GM12878 (cell line): Measurements from ENCODE around the gene SAMD4A. TPM values are rescaled to one million over a fixed set of nuclear protein-coding genes. Genes with fewer than 3 reads are reported as not detected.

ENCODE experiments used
- ATAC-seq: fragments of 200-7000 bp; cut with Tn5 transposase; 3 replicates; pipeline ENCODE4 v1.9.1; 2020; ENCODE audit warnings: mild to moderate bottlenecking, moderate library complexity
- BruUV-seq: library from RNA; stranded (reverse); fragments of 400-500 nt; replicated peaks from 2 replicates; lab custom pipeline; 2021; lab: Mats Ljungman, UMichigan
- CTCF ChIA-PET: fragments of 300-600 bp; sonication (Branson Sonifier 250); formaldehyde crosslinking; extraction: SDS; loops from one replicate; lab custom pipeline; 2021; ENCODE audit warnings: inconsistent platforms; lab: Yijun Ruan, JAX
- POLR2A ChIA-PET: fragments of 350-600 bp; formaldehyde crosslinking; extraction: SDS; loops from one replicate; lab custom pipeline; 2021; ENCODE audit warnings: inconsistent platforms; lab: Charles Lee
- RAD21 ChIA-PET: fragments of 300-600 bp; sonication (Branson Sonifier 250); formaldehyde crosslinking; loops from one replicate; lab custom pipeline; 2023; ENCODE audit warnings: antibody characterized with exemption; ENCODE audit not compliant: unreplicated experiment; lab: Charles Lee
- SMC1A ChIA-PET: fragments of 300-600 bp; sonication (Branson Sonifier 250); formaldehyde crosslinking; loops from one replicate; lab custom pipeline; 2023; ENCODE audit not compliant: unreplicated experiment, uncharacterized antibody; lab: Charles Lee
- DNase-seq: peaks from one replicate; pipeline ENCODE4 v3.0.0-alpha.2; 2011; ENCODE audit warnings: low read depth, low spot score
- FAIRE-seq: peaks from 3 replicates; lab custom pipeline; 2011; peaks lifted over from hg19 to GRCh38; lab: Jason Lieb, UNC
- H2AFZ ChIP-seq: 2 replicates; pipeline ENCODE4 v1.6.0; 2011; ENCODE audit warnings: low read depth, low read length, control low read depth; ENCODE audit not compliant: control insufficient read depth
- H3K27ac ChIP-seq: 2 replicates; pipeline ENCODE4 v1.5.1; 2011; ENCODE audit warnings: control low read depth; ENCODE audit not compliant: control insufficient read depth, insufficient read depth
- H3K27me3 ChIP-seq, 2 experiments: replicated peaks in 1 of 2; 2 replicates each; pipeline versions ENCODE4 v1.6.0 to v1.6.1; 2011; ENCODE audit warnings: low read length in 1 of 2; ENCODE audit not compliant: control insufficient read depth in 2 of 2, insufficient read depth in 2 of 2
- H3K36me3 ChIP-seq, 2 experiments: 2 replicates each; pipeline ENCODE4 v1.5.1; 2011; ENCODE audit warnings: low read length in 1 of 2; ENCODE audit not compliant: control insufficient read depth in 2 of 2, insufficient read depth in 2 of 2
- H3K4me1 ChIP-seq: 2 replicates; pipeline ENCODE4 v1.6.1; 2011; ENCODE audit warnings: mild to moderate bottlenecking, low read length, moderate library complexity, mixed read lengths; ENCODE audit not compliant: control insufficient read depth, insufficient read depth
- H3K4me2 ChIP-seq: 2 replicates; pipeline ENCODE4 v1.6.0; 2011; ENCODE audit warnings: control low read depth; ENCODE audit not compliant: control insufficient read depth, insufficient read depth
- H3K4me3 ChIP-seq: fragments of 200-600 bp; sonication (generic); 2 replicates; pipeline ENCODE4 v1.5.1; 2016
- H3K79me2 ChIP-seq: 2 replicates; pipeline ENCODE4 v1.6.0; 2011; ENCODE audit warnings: low read length; ENCODE audit not compliant: control insufficient read depth, insufficient read depth
- H3K9ac ChIP-seq: 2 replicates; pipeline ENCODE4 v1.8.0; 2011; ENCODE audit warnings: low read length, control low read depth, mixed read lengths; ENCODE audit not compliant: control insufficient read depth, insufficient read depth
- H3K9me3 ChIP-seq: replicated peaks from 3 replicates; pipeline ENCODE4 v1.5.1; 2011; ENCODE audit warnings: mild to moderate bottlenecking, low read length; ENCODE audit not compliant: control insufficient read depth, insufficient read depth
- H4K20me1 ChIP-seq: 2 replicates; pipeline ENCODE4 v1.6.0; 2011; ENCODE audit not compliant: control insufficient read depth, insufficient read depth
- NFXL1 ChIP-seq: fragments of 450-650 bp; IDR thresholded peaks from 2 replicates; pipeline ENCODE4 v1.6.1; 2017; ENCODE audit warnings: antibody characterized with exemption, mild to moderate bottlenecking, borderline replicate concordance
- NRF1 ChIP-seq: conservative IDR thresholded peaks from 2 replicates; pipeline ENCODE4 v1.6.1; 2011; ENCODE audit warnings: mild to moderate bottlenecking, low read depth, low read length, improper control_type of control experiment
- POLR2AphosphoS2 ChIP-seq: IDR thresholded peaks from 2 replicates; pipeline ENCODE4 v1.6.1; 2011; ENCODE audit warnings: low read depth, mild to moderate bottlenecking, low read length, improper control_type of control experiment, moderate library complexity
- POLR2AphosphoS5 ChIP-seq: IDR thresholded peaks from 2 replicates; pipeline ENCODE4 v1.6.1; 2011; ENCODE audit warnings: mild to moderate bottlenecking, low read length, inconsistent platforms
- RELA ChIP-seq: fragments of 450-650 bp; IDR thresholded peaks from 2 replicates; pipeline ENCODE4 v1.8.0; 2014; ENCODE audit warnings: borderline replicate concordance; ENCODE audit not compliant: partially characterized antibody
- RFX5 ChIP-seq: IDR thresholded peaks from 2 replicates; pipeline ENCODE4 v1.6.1; 2011; ENCODE audit warnings: low read depth, low read length, improper control_type of control experiment
- TAF1 ChIP-seq: IDR thresholded peaks from 2 replicates; pipeline ENCODE4 v1.6.1; 2011; ENCODE audit warnings: mild to moderate bottlenecking, low read depth, low read length, borderline replicate concordance
- TCF3 ChIP-seq: IDR thresholded peaks from 2 replicates; pipeline ENCODE4 v1.6.1; 2012; ENCODE audit warnings: low read depth, mild to moderate bottlenecking, low read length, borderline replicate concordance; ENCODE audit not compliant: insufficient read depth
- ZNF622 ChIP-seq: fragments of 450-650 bp; IDR thresholded peaks from 2 replicates; pipeline ENCODE4 v1.6.1; 2017; ENCODE audit warnings: mild to moderate bottlenecking, inconsistent platforms
- WGBS: methylation state at CpG from one replicate; pipeline ENCODE4 v1.1.6; 2016; ENCODE audit warnings: low lambda C conversion rate; ENCODE audit not compliant: insufficient replicate concordance, insufficient coverage; ENCODE audit errors: missing lambda C conversion rate; 5-methylcytosine and 5-hydroxymethylcytosine counted together
- in situ Hi-C: fragments of 300-500 bp; cut with MboI; formaldehyde crosslinking; loops from 9 replicates; pipeline ENCODE4 v1.14.3; 2018; ENCODE audit warnings: mixed read lengths
- intact Hi-C: fragments of 100-400 bp; cut with micrococcal nuclease; formaldehyde crosslinking; loops from one replicate; pipeline ENCODE4 v1.14.2; 2022; ENCODE audit not compliant: unreplicated experiment
- polyA plus RNA-seq, 11 experiments: library from polyadenylated mRNA; depleted of rRNA in 4 of 11; unstranded in 6 of 11; stranded (reverse) in 5 of 11; fragments of >200 nt; fragmentation: Nextera tagmentation in 4 of 11; fragmentation: Illumina TruSeq in 1 of 11; extraction: Ambion mirVana in 4 of 11; extraction: Trizol in 1 of 11; gene quantifications; 1 replicate in 1 of 11; 2 replicates in 10 of 11; pipeline versions ENCODE4 v1.2.1 to v1.2.3, GENCODE V29; 2011 to 2016; ENCODE audit warnings: inconsistent platforms in 2 of 11, missing spikeins in 2 of 11, low read depth in 1 of 11
- total RNA-seq, 4 experiments: library from RNA; depleted of rRNA in 3 of 4; stranded (reverse); fragments of >200 nt in 3 of 4; fragmentation: Illumina TruSeq in 1 of 4; extraction: Trizol in 1 of 4; gene quantifications; 2 replicates each; pipeline versions ENCODE4 v1.2.1 to v1.2.3, GENCODE V29; 2013 to 2021
- TF ChIP-seq, protein P1 (sequence below): IDR thresholded peaks from 2 replicates; pipeline ENCODE4 v1.6.1; 2011; ENCODE audit warnings: borderline replicate concordance, low read depth, mild to moderate bottlenecking, moderate library complexity, low read length; ENCODE audit not compliant: insufficient read depth, poor library complexity, severe bottlenecking
- TF ChIP-seq, protein P2 (sequence below): fragments of 450-650 bp; formaldehyde crosslinking; IDR thresholded peaks from 2 replicates; pipeline ENCODE4 v1.4.0; 2020; ENCODE audit warnings: mild to moderate bottlenecking, moderate library complexity
- TF ChIP-seq, protein P3 (sequence below): fragments of 150-350 bp; IDR thresholded peaks from 2 replicates; pipeline ENCODE4 v1.6.1; 2014; ENCODE audit warnings: mild to moderate bottlenecking, low read depth, low read length

SAMD4A gene
- total and polyA plus RNA-seq, 10 of the 15 experiments (the other 5 are each of a cell fraction or from before 2014, with no cell fraction given): 0.05 to 0.56 (median 0.31) TPM

DNA sequence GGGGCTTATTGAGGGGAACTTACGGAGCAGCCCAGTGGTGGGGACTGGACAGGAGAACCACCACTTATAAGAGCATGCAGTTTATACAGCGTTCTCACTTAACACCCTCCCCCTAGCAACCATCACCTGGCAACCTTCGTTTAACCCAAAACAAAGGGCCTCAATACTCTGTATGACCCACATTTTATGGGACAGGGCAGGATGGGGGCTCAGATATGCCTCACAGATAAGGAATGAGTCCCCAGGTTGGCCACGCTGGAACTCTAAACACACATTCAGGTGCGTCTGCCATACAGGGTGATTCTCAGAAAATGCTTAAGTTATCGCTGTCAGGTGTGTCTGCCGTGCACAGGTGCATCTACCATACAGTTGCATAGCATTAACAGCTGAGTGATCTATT is 236.5 kb downstream of the SAMD4A start:
- H3K9me3 ChIP-seq: no peaks in the 10 kb centered on the region
- SMC1A ChIA-PET: interaction anchor here (1.1 kb wide), 1 partner anchor 118 kb away, joined by 3 read pairs; no protein-coding TSS in a partner anchor
- H3K9ac ChIP-seq: no peak overlapping the region
- POLR2A ChIA-PET: no interaction called here
- H4K20me1 ChIP-seq: no peaks in the 10 kb centered on the region
- TF ChIP-seq POLR2AphosphoS5 (no peak), ZNF622 (no peak), TAF1 (no peak), POLR2AphosphoS2 (no peak), NFXL1 (no peak), RFX5 (no peak), TCF3 (no peak), NRF1 (no peak), RELA (no peak)
- TF ChIP-seq, protein P1, sequence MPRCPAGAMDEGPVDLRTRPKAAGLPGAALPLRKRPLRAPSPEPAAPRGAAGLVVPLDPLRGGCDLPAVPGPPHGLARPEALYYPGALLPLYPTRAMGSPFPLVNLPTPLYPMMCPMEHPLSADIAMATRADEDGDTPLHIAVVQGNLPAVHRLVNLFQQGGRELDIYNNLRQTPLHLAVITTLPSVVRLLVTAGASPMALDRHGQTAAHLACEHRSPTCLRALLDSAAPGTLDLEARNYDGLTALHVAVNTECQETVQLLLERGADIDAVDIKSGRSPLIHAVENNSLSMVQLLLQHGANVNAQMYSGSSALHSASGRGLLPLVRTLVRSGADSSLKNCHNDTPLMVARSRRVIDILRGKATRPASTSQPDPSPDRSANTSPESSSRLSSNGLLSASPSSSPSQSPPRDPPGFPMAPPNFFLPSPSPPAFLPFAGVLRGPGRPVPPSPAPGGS: no peak
- TF ChIP-seq, protein P2, sequence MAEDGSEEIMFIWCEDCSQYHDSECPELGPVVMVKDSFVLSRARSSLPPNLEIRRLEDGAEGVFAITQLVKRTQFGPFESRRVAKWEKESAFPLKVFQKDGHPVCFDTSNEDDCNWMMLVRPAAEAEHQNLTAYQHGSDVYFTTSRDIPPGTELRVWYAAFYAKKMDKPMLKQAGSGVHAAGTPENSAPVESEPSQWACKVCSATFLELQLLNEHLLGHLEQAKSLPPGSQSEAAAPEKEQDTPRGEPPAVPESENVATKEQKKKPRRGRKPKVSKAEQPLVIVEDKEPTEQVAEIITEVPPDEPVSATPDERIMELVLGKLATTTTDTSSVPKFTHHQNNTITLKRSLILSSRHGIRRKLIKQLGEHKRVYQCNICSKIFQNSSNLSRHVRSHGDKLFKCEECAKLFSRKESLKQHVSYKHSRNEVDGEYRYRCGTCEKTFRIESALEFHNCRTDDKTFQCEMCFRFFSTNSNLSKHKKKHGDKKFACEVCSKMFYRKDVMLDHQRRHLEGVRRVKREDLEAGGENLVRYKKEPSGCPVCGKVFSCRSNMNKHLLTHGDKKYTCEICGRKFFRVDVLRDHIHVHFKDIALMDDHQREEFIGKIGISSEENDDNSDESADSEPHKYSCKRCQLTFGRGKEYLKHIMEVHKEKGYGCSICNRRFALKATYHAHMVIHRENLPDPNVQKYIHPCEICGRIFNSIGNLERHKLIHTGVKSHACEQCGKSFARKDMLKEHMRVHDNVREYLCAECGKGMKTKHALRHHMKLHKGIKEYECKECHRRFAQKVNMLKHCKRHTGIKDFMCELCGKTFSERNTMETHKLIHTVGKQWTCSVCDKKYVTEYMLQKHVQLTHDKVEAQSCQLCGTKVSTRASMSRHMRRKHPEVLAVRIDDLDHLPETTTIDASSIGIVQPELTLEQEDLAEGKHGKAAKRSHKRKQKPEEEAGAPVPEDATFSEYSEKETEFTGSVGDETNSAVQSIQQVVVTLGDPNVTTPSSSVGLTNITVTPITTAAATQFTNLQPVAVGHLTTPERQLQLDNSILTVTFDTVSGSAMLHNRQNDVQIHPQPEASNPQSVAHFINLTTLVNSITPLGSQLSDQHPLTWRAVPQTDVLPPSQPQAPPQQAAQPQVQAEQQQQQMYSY (CRISPR knock-in tag): no peak
- TF ChIP-seq, protein P3, sequence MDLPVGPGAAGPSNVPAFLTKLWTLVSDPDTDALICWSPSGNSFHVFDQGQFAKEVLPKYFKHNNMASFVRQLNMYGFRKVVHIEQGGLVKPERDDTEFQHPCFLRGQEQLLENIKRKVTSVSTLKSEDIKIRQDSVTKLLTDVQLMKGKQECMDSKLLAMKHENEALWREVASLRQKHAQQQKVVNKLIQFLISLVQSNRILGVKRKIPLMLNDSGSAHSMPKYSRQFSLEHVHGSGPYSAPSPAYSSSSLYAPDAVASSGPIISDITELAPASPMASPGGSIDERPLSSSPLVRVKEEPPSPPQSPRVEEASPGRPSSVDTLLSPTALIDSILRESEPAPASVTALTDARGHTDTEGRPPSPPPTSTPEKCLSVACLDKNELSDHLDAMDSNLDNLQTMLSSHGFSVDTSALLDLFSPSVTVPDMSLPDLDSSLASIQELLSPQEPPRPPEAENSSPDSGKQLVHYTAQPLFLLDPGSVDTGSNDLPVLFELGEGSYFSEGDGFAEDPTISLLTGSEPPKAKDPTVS: no peak
- H2AFZ ChIP-seq: no peak overlapping the region
- H3K36me3 ChIP-seq: no peaks in the 10 kb centered on the region
- CTCF ChIA-PET: interaction anchor here (0.7 to 6.6 kb wide), 3 partner anchors 29 to 239 kb away, joined by 3 to 37 read pairs (median 34); no protein-coding TSS in a partner anchor
- H3K27me3 ChIP-seq: no peaks in the 10 kb centered on the region
- H3K79me2 ChIP-seq: no peaks in the 10 kb centered on the region
- no TSS peak for BruUV-seq
- RAD21 ChIA-PET: interaction anchor here (1.4 kb wide), 1 partner anchor 239 kb away, joined by 4 read pairs; no protein-coding TSS in a partner anchor
- ATAC-seq (no peak), DNase-seq (no peak), FAIRE-seq (no peak)
- in situ Hi-C loops (no loop called here), intact Hi-C loops (loop anchor here (1.0 to 2.0 kb wide), 2 partner anchors 21 to 27 kb away; no protein-coding TSS in a partner anchor)
- H3K4me1 ChIP-seq: no peaks in the 10 kb centered on the region
- WGBS: 45% methylated on average over 7 of the region's 7 CpGs
- no peak overlapping the region for H3K27ac ChIP-seq
- no peak overlapping the region for H3K4me3 ChIP-seq
- H3K4me2 ChIP-seq: no peak overlapping the region
